Ovary (tissue), 3 donors: ENCODE measurements around the gene NEDD4L.

Source experiments
- POLR2A ChIP-seq: fragments of 450-650 bp; IDR thresholded peaks from one replicate; pipeline ENCODE4 v1.6.1; 2017; ENCODE audit warnings: antibody characterized with exemption, mild to moderate bottlenecking, moderate library complexity
- TF ChIP-seq, protein P1 (sequence below), 3 donors: fragments of 450-650 bp in 2 of 3; fragments of 200-600 bp in 1 of 3; IDR thresholded peaks; one replicate each; pipeline versions ENCODE4 v1.5.1 to v1.8.0; 2016 to 2022; ENCODE audit warnings: antibody characterized with exemption in 3 of 3, mild to moderate bottlenecking in 1 of 3
- donor health status: DM: no; HTN: no; CAD: no.

DNA sequence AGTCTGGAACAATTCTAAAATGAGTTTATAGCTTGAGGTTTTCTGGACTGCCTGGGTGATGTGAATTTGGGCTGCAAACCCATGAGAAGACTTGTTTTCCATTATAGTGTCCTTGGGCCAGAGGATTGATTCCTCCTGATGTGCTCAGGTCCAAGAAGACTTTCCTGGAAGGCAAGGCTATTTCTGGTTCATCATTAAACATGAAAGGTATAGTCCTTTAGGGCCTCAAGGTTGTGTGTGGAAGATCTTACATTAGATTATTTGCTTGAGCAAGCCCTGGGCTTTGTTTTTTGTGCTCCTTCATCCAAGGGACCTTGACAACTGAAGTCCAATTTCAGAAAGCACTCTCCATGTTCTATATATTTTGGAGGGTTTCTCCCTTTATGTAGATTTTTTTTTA, 26.8 kb upstream of the NEDD4L start:
- TF ChIP-seq, protein P1, sequence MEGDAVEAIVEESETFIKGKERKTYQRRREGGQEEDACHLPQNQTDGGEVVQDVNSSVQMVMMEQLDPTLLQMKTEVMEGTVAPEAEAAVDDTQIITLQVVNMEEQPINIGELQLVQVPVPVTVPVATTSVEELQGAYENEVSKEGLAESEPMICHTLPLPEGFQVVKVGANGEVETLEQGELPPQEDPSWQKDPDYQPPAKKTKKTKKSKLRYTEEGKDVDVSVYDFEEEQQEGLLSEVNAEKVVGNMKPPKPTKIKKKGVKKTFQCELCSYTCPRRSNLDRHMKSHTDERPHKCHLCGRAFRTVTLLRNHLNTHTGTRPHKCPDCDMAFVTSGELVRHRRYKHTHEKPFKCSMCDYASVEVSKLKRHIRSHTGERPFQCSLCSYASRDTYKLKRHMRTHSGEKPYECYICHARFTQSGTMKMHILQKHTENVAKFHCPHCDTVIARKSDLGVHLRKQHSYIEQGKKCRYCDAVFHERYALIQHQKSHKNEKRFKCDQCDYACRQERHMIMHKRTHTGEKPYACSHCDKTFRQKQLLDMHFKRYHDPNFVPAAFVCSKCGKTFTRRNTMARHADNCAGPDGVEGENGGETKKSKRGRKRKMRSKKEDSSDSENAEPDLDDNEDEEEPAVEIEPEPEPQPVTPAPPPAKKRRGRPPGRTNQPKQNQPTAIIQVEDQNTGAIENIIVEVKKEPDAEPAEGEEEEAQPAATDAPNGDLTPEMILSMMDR (IDR thresholded peaks at IDR 0.05): no peak
- TF ChIP-seq POLR2A: no peak
